RWPE1 (cell line): ENCODE measurements around the gene TMEM53.
"Not testable (repeated sequence)": the region's sequence is repeated elsewhere in the genome, so short reads cannot be mapped to it uniquely, and the experiment has no call there.

Experiments
- CTCF ChIA-PET: fragments of 350-600 bp; sonication (Branson Sonifier 250); formaldehyde crosslinking; extraction: SDS; loops from one replicate; lab custom pipeline; 2021; lab: Yijun Ruan, JAX
- POLR2A ChIA-PET: fragments of 400-600 bp; formaldehyde crosslinking; extraction: SDS; loops from one replicate; lab custom pipeline; 2020; ENCODE audit warnings: antibody characterized with exemption; ENCODE audit not compliant: low non-redundant PET; lab: Yijun Ruan, JAX
- DNase-seq: peaks from one replicate; pipeline ENCODE4 v3.0.0; 2012; ENCODE audit warnings: low spot score
- H3K27ac ChIP-seq: fragments of 450-650 bp; 2 replicates; pipeline ENCODE4 v1.5.1; 2017
- TF ChIP-seq, protein P1 (sequence below): fragments of 450-650 bp; conservative IDR thresholded peaks from 2 replicates; pipeline ENCODE4 v1.5.1; 2017; ENCODE audit warnings: low read depth, mild to moderate bottlenecking

The TMEM53 gene

GRCh38 chr1:44672254-44672955 lies 1.9 kb downstream of the TMEM53 start:
- TF ChIP-seq, protein P1, sequence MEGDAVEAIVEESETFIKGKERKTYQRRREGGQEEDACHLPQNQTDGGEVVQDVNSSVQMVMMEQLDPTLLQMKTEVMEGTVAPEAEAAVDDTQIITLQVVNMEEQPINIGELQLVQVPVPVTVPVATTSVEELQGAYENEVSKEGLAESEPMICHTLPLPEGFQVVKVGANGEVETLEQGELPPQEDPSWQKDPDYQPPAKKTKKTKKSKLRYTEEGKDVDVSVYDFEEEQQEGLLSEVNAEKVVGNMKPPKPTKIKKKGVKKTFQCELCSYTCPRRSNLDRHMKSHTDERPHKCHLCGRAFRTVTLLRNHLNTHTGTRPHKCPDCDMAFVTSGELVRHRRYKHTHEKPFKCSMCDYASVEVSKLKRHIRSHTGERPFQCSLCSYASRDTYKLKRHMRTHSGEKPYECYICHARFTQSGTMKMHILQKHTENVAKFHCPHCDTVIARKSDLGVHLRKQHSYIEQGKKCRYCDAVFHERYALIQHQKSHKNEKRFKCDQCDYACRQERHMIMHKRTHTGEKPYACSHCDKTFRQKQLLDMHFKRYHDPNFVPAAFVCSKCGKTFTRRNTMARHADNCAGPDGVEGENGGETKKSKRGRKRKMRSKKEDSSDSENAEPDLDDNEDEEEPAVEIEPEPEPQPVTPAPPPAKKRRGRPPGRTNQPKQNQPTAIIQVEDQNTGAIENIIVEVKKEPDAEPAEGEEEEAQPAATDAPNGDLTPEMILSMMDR: no peak
- no peak for DNase-seq
- ChIA-PET CTCF (interaction anchor here (0.7 kb wide), 1 partner anchor 1924 kb away, joined by 3 read pairs; no protein-coding TSS in a partner anchor), POLR2A (no interaction called here)
- H3K27ac ChIP-seq: no peak overlapping the region

- no peak for DNase-seq
- TF ChIP-seq, protein P1: no peak
- ChIA-PET CTCF (interaction anchor here (0.6 to 0.8 kb wide), 2 partner anchors 11 to 623 kb away, joined by 3 to 5 read pairs; no protein-coding TSS in a partner anchor), POLR2A (interaction anchor here (0.5 kb wide), 1 partner anchor 74 kb away, joined by 6 read pairs; no protein-coding TSS in a partner anchor)
- H3K27ac ChIP-seq: no peak overlapping the region
Measured at GRCh38 chr1:44670751-44671640, 3.3 kb downstream of the TMEM53 start.

DNA sequence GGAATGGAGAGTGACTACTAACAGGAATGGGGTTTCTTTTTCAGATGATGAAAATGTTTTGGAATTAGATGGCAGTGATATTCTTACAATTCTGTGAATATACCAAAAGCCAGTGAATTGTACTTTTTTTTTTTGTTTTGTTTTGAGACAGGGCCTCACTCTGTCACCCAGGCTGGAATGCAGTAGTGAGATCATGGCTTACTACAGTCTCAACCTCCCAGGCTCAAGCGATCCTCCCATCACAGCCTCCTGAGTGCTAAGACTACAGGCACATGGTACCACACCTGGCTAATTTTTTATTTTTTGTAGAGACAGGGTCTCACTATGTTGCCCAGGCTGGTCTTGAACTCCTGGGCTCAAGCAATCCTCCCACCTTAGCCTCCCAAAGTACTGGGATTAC lies 7.6 kb downstream of the TMEM53 start:
- CTCF ChIA-PET, POLR2A ChIA-PET, DNase-seq, H3K27ac ChIP-seq: not testable (repeated sequence)

DNA sequence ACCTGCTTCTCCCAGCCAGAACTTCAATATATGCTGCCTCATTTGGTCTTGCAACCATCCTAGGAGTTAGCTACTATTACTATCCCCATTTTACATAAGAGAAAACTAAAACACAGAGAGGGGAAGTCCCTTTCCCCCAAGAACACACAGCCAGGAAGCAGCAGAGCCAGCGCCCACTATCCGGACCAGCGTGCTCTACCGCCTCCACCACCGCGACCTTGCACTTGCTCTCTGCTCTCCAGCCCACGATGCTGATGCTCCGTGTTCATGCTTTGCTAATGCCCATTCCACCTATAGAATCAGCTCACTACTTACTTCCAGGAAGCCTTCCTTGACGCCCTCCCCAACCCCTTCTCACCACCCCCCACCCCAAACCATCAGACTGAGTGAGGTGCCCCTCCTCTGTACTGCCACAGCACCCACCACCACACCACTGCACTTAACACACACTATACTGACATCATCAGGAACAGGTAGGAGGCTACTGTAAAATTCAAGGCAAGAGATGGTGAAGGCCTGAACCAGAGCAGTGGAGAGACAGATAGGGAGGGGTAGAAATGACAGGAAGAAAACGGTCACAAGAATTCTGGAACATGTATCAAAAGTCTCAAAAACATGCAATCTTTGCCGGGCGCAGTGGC lies 9.4 kb downstream of the TMEM53 start:
- POLR2A ChIA-PET: interaction anchor here (0.7 kb wide), 1 partner anchor 9 kb away, joined by 3 read pairs; no protein-coding TSS in a partner anchor
- DNase-seq: no peak
- H3K27ac ChIP-seq: no peak overlapping the region
- CTCF ChIA-PET: interaction anchor here (0.5 to 0.7 kb wide), 2 partner anchors 14 to 1483 kb away, joined by 3 to 7 read pairs; no protein-coding TSS in a partner anchor
- TF ChIP-seq, protein P1: no peak

GRCh38 chr1:44663417-44663816 lies 10.9 kb downstream of the TMEM53 start:
- ChIA-PET POLR2A (no interaction called here), CTCF (no interaction called here)
- no peak for DNase-seq
- H3K27ac ChIP-seq: no peak overlapping the region
- TF ChIP-seq, protein P1: no peak

DNA sequence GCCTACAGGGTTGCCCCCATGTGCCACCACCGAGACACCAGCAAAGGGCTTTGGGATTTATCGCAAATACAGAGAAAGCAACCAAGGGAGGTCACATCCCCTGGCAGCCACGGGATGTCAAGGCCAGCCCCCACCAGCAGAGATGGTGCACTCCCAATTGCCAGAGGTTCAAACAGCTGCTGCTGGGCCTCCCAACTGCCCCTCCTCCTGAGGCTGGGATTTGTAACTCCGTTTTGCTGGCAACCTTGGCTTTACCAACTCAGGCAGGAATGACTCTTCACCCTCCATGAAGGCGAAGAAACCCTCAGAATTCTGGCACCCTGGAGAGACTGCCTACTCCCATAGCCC lies 11.6 kb downstream of the TMEM53 start:
- TF ChIP-seq, protein P1: no peak
- ChIA-PET CTCF (interaction anchor here (0.6 kb wide), 1 partner anchor 29 kb away, joined by 4 read pairs; no protein-coding TSS in a partner anchor), POLR2A (no interaction called here)
- no peak for DNase-seq
- no peak overlapping the region for H3K27ac ChIP-seq
